ENCODE results near the gene PLA2G2F.

The PLA2G2F gene

DNA sequence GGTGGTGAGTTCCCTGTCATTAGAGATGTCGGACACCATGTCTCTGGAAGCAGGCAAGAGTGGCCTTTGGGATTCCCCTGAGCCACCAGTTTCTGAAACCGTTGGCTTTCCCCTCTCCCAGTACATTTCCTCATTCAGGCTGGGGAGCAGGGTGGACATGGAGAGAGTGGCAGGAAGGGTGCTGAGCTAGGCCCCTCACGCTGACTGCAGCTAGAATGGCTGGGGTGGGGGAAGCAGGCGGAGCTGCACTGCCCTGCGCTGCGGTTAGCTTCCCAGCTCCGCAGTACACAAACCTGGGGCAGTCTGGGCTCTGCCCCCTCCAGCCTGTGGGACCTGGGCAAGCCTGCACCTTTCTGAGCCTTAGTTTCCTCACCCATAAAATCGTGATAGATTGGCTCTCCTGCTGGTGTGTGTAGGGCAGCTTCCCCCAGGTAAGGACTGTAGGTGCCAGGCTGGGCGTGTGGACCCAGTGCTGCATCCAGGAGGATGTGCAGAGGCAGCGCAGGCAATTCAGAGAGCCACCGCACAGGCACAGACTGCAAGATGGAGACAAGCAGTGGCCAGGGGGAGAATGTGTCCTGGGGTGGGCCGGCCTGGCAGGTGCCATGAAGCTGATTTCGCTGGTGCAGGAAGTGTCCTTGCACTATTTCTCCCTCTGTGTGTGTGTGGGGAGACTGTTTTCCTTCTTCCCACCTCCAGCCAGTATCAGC, 3.0 kb downstream of the PLA2G2F start:
- no peak for DNase-seq (ENCODE audit: low read depth)

GRCh38 chr1:20143318-20143717, 4.2 kb downstream of the PLA2G2F start:
- no peak for DNase-seq (ENCODE audit: low read depth)

GRCh38 chr1:20143734-20144565, 4.8 kb downstream of the PLA2G2F start:
- DNase-seq (ENCODE audit: low read depth), result no peak

DNA sequence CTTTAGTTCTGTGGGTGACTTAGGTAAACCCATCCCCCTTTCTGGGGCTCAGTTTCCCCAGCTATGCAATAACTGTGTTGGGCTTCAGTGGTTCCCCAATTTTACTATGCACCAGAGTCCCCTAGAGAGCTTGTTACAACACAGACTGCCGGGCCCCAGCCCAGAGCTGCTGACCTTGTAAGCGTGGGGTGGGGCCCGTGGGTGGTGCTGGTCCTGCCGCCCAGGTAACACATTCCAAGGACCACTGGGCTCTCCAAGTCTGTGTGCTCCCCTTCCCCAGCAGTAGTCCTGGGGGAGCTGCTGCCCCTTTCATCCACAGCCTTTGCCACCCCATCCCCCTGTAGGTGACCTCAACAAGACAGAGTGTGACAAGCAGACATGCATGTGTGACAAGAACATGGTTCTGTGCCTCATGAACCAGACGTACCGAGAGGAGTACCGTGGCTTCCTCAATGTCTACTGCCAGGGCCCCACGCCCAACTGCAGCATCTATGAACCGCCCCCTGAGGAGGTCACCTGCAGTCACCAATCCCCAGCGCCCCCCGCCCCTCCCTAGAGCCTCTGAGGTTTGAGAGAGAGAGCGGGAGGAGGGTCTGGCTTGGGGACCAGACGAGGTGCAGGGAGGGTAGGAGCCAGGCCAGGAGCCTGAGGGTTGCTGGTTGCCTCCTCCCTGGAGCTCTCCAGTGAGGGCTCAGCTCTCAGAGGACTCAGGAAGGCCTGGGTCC, 8.9 kb downstream of the PLA2G2F start:
- DNase-seq (ENCODE audit: low read depth), result no peak

DNA sequence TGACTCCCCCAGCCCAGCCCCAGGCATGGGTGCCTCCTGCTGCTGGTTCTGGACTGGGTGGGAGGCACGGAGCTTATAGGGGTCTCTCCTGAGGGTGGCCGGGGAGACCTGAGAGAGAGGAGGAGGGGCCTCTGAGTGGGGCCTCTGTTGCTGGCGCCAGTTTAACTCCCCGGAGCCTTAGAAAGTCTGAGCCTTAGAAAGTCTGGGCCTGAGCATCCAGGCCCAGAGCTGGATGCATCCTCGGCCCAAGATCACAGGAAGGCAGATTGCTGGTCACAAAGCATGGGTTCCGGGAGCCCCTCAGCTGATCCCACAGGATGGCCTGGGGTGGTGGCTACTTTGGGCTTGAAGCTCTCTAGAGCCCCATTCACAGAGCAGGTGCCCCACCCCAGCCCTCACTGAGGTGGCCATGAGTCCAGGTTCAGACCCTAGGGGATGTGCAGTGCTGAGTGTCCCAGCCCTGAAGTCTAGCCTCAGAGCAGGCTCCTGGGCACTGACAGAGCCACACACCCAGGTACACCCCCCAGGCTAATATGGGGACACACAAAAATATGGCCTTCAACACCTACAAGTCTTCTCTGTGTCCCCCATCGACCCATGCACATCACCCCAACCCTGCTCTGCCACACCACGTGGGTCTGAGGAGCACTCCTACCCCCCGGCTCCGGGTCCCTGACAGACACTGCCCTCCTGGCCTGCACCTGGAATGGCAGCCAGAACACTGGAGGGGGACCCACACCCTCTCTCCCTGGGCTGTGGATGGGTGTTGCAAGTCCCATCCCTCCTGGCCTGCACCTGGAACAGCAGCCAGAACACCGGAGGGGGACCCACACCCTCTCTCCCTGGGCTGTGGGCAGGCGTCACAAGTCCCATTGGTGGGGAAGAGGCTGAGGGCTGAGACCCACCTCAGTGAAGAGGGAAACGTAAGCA, 9.7 kb downstream of the PLA2G2F start:
- DNase-seq (ENCODE audit: low read depth), result no peak

DNA sequence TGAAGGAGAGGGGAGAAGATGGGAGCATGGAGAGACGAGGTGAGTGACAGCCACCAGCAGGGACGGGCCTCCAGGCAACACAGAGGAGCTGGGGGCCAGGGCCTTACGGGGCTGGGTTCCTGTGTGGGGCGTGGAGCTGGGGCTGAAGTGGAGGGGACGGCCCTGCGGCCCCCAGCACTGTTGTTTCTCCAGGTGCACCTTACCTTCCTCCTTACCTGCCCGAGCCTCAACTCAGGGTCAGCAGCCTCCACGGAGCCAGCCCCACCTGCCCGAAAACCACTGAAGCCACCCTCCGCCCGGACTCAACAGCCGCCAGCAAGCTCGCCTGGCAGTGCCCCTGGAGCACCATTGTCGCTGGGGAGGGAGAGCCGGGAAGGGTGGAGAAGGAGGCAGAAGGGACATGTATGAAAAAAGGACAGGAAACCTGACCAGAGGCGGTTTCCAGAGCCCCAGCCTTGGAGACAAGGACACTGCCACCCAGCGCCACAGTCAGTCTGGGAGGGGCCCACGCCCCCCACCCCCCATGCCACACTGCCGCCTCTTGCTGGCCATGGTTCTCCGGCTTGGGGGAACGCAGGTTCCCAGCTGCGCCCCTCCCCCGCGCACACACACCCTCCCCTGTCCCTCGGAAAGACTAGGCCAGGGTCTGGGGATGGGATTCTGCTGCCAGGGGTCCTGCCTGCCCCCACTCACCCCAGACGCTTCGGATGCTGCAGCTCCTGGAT, 10.6 kb downstream of the PLA2G2F start:
- DNase-seq (ENCODE audit: low read depth), result no peak

- DNase-seq (ENCODE audit: low read depth), result no peak
Observed at GRCh38 chr1:20150326-20150705, 11.2 kb downstream of the PLA2G2F start.

GRCh38 chr1:20150969-20151368, 11.8 kb downstream of the PLA2G2F start:
- no peak for DNase-seq (ENCODE audit: low read depth)

DNA sequence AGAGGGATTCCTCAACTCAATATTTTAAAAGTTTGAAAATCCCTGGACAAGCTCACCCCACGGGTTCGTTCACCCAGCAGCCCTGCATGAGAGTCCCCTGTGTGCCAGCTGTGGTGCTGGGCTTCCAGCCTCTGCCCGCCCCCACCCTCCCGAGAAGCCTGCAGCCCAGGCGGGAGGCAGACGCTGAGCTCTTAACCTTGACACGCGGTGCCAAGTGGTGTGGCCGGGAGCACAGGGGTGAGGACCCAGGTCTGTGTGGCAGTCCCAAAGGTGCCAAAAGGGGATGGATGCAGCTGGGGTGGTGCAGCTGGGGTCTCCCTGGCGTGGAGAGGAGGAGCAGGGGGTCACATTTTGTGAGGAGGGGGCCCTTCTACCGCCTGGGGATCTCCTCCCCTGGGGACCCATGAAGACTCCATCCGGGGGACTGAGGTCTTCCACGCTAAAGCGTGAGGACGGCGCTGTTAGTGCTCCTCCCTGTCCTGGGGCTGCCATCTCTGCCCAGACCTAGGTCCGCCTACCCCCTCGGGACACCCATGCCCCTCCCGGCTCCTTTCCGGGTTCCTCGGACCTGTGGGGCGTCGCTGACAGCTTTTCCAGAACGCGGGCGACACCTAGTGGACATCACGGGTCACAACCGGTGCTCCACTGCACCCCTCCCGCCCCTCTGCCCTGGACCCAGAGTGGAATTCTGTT, 12.9 kb downstream of the PLA2G2F start:
- DNase-seq (ENCODE audit: low read depth), result peak; percentile 68

GRCh38 chr1:20152599-20152930, 13.4 kb downstream of the PLA2G2F start:
- no peak for DNase-seq (ENCODE audit: low read depth)

GRCh38 chr1:20153000-20153418, 13.9 kb downstream of the PLA2G2F start:
- DNase-seq (ENCODE audit: low read depth), result no peak

DNA sequence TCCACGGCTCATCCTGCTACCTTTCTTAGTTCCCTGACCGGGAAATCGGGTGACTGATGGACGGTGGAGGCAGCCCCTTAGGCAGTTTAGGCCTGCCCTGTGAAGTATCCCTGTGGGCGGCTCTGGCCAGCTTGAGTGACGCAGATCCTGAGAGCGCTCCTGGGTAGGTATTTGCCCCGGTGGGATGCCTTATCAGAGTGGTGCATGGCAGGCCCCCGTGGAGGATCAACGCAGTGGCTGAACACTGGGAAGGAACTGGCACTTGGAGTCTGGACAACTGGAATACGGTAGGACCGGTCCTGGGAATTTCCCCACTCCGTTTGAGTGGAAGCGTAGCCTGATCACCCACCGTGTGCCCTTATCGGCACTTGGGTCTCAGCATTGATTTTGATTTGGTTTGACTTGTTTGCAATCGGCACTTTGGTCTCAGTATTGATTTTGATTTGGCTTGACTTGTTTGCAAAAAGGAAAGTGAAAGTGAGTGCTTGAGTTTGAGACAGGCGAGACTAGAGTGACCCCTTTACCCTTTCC, 15.2 kb downstream of the PLA2G2F start:
- no peak for DNase-seq (ENCODE audit: low read depth)

GRCh38 chr1:20158358-20159070, 19.4 kb downstream of the PLA2G2F start:
- no peak for DNase-seq (ENCODE audit: low read depth)

DNA sequence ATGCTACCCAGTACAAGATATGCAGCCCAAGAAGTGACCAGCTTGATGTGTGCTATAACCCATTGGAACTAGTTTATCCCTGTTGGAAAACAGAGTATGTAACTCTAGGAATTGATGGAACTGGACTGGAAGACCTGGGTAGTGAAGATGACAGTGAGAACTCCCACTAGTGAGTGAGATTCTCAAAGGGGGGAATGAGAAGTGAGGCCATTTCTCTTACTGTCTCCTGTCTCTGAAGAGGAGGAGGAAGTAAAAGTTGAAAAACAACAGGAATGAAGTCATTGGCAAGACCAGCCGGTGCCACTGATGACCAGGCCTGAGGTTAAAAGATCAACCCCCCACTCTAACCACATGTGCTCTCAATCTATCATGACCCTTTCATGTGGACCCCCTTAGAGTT, 20.9 kb downstream of the PLA2G2F start:
- DNase-seq (ENCODE audit: low read depth), result no peak

GRCh38 chr1:20164694-20165202, 25.6 kb downstream of the PLA2G2F start:
- no peak for DNase-seq (ENCODE audit: low read depth)

- no peak for DNase-seq (ENCODE audit: low read depth)
Observed at GRCh38 chr1:20165522-20165951, 26.4 kb downstream of the PLA2G2F start.

- DNase-seq (ENCODE audit: low read depth), result no peak
Observed at GRCh38 chr1:20166051-20166450, 26.9 kb downstream of the PLA2G2F start.

DNA sequence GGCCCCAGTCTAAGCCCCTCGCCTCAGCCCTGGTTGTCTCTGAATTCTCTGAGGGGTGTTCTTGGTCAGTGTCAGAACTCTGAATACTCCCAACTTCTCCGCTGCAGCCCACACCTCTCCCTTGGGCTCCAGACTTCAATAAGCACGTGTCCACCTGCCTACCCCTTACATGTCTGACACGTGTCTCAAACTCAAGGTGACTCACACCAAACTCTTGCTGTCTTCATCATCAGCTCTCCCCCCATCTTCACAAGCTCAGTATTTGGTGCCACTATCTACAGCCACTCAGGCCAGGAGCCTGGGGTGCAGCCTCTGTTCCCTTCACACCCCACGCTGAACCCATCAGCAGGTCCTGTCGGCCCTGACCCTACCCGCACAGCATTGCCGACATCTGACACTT, 28.0 kb downstream of the PLA2G2F start:
- DNase-seq (ENCODE audit: low read depth), result no peak

All from activated T-helper 9 cell treated with anti-CD3 and anti-CD28 coated beads, Interleukin-2, amount 50 U/mL, for 16 hours (primary cell).